Hematopoietic multipotent progenitor cell (in vitro differentiated cells): ENCODE measurements around the gene KCNMA1. TPM values are rescaled to one million over a fixed set of nuclear protein-coding genes. Genes with fewer than 3 reads are reported as not detected.
"Not testable (repeated sequence)": the region's sequence is repeated elsewhere in the genome, so short reads cannot be mapped to it uniquely, and the experiment has no call there.

Source experiments
- DNase-seq, 3 donors: peaks; one replicate each; pipeline ENCODE4 v3.0.0-alpha.2; 2011 to 2015; ENCODE audit warnings: low read depth in 2 of 3, low spot score in 2 of 3
- total RNA-seq: library from RNA; depleted of rRNA; stranded (reverse); fragments of >200 nt; gene quantifications from one replicate; pipeline ENCODE4 v1.2.3, GENCODE V29; 2012

KCNMA1 gene
- total RNA-seq, 1 donor, result 0.27 TPM

DNA sequence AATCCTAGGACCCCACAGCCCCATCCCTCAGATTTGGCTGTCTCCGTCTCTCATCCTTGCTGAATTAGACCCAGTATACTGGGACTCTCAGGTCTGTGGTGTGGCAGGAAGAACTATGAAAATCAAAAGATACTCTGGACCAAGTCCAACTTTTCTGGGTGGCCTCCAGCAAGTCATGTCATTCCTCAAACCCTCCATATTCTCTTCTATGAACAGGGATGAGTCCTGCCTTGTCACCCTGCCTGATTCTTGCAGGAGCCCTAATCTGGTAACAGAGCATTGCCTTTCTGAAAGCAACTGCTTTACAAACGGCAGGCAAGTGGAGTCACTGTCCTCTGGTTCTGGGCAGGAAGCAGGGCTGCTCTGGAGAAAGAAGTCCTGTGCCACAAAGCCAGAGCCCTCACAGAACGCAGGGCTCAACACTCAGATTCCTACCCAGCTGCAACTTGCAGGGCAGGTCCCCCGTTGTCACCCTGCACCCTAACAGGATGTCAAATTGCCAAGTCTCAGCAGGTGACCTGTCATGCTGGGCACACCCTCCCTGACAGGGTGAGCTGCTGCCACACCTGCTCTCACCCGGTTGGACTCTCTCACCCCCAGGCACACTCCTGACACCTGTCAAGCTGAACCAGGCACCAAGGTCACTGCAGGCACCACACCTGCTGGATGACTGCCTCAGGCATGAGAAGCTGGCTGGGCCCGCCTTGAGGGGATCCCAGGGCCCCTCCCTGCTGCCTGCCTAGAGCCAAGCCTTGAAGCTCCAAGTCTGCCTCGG is 227.7 kb downstream of the KCNMA1 start:
- no peak for DNase-seq

DNA sequence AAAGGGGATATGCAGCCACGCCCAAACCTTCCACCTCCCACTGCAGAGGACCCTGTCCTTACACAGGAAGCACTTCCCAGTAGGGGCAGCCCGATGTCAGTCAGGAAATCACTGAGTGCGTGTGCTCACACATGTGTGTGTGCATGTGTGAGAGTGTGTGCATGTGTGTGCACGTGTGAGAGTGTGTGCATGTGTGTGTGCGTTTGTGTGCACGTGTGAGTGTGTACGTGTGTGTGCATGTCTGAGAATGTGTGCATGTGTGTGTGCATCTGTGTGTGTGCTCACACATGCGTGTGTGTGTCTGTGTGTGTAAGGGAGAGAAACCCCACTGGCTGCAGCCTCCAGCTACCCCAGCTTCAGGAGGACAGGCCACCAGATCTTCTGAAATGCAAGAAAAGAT is 229.3 kb downstream of the KCNMA1 start:
- DNase-seq, result no peak

DNA sequence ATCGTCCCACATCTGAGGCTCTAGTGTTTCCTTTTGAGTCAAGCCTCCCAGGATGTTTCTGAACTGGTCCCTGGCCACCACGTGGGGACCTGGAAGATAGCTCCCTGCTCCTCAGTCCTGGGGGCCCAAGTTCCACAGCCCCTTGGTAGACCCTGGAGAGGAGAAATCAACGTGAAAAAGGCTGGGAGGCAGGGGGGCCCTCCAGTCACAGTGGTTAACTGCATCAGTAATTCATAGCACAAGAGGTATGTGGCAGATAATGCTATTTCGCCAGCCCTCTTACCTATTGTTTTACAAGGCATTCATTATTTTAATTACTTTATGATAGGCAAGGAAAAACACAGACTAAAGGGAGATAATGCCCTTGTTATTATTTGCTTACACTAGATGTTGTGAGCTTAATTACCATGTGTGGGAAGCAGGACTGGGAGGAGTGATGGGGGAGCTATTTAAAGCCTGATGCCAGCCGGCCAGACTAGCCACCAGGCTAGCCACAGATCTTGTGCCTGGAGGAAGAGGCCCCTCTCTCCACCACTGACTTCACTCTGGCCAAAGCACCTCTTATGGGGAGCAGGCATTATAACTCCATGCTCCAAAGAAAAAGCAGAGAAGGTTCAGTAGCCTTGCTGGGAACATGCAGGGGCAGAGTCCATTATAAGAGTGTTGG is 230.7 kb downstream of the KCNMA1 start:
- no peak for DNase-seq

- peak in 2 of 3 donors; percentile 29 to 32 for DNase-seq
These were observed 231.8 kb downstream of the KCNMA1 start for GRCh38 chr10:77405771-77406241.

DNA sequence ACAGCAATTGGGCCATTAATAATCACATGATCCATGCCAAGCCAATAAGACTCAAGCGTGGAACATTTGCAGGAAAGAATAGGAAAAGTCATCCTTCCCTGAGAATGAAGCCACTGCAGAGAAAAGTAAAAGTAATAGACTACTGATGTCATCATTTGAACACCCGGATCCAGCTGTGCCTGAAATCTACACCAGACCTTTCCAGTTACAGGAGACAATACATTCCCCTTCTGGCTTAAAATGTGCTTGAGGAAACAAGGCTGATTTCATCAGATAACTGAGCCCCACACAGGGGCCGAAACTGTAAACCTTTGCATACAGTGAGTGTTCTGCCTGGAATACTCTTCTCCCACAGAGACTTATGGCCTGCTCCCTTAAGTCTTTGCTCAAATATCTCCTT is 232.8 kb downstream of the KCNMA1 start:
- no peak for DNase-seq

GRCh38 chr10:77403761-77404160 is 233.8 kb downstream of the KCNMA1 start:
- no peak for DNase-seq

DNA sequence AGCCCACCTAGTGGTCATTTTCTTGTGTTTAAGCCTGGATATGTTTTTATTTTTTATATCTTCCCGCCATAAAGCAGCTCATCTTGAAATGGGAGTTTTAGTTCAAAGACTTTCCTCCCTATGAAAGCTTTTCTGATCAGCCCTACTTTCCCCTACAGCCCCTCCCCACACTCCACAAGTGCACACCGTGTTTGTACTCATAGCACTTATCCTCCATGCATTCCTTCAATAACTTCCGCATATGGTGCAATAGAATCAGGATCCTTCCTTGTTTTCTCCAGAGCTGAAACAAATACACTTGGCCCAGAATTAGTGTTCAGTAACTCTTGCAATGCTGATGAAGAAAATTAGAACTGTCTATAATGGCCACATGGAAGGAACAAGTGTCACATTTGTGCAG is 235.9 kb downstream of the KCNMA1 start:
- no peak for DNase-seq

GRCh38 chr10:77400033-77400432 is 237.6 kb downstream of the KCNMA1 start:
- no peak for DNase-seq

- DNase-seq, result no peak
These were observed 238.4 kb downstream of the KCNMA1 start for GRCh38 chr10:77398986-77399755.

- no peak for DNase-seq
These were observed 239.1 kb downstream of the KCNMA1 start for GRCh38 chr10:77398558-77398957.

DNA sequence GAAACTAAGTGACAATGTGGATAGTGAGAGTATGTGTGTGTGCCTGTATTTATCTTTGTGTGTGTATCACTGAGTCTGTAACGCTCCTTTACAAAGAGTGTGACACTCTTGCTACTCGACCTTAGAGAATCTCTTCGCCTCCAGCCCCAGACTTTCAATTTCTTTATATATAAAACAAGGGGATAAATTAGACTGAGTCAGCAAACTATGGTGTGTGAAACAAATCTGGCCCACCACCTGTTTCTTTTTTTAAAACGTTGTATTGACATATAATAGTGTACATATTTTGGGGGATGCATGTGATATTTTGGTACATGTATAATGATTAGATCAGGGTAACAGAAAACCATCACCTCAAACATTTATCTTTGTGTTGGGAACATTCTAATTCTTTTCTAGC is 240.5 kb downstream of the KCNMA1 start:
- no peak for DNase-seq

DNA sequence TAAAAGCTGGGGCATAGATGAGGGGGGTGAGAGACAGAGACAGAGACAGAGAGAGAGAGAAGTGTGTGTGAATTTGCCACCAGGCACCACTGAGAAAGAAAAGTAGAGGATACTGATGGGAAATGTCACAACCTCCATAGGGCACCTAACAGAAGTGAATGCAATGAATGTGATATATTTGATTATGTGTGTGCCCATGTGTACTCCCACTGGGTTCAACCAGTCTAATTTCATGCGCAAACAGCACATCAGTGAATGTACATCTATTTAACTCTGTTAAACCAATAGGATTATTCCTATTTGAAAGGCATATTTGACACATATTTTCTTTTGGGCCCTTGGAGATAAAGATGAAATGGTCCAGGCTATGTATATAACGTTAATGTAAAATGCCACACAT is 241.3 kb downstream of the KCNMA1 start:
- DNase-seq, result no peak

GRCh38 chr10:77393821-77394501 is 243.6 kb downstream of the KCNMA1 start:
- no peak for DNase-seq

GRCh38 chr10:77393411-77393810 is 244.2 kb downstream of the KCNMA1 start:
- DNase-seq, result no peak

DNA sequence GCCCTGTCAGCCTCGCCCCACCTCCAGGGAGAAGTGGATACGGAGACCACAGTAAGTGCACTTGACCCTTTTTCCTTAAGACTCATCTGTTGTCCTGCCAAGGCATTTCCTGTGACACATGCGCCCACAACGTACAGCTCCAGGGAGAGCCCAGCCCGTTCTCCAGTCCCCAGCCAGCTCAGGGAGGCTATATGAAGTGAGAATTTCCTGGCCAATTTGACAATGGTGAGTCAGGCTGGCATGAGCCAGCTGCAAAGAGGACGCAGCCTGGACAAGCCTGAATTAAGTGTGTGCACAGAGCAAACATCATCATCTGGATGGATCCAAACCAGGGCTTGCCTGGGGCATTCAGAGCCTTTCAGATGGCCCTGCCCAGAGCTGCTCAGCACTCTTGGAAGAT is 244.8 kb downstream of the KCNMA1 start:
- DNase-seq, result no peak

- DNase-seq, result no peak
These were observed 245.3 kb downstream of the KCNMA1 start for GRCh38 chr10:77392236-77392721.

DNA sequence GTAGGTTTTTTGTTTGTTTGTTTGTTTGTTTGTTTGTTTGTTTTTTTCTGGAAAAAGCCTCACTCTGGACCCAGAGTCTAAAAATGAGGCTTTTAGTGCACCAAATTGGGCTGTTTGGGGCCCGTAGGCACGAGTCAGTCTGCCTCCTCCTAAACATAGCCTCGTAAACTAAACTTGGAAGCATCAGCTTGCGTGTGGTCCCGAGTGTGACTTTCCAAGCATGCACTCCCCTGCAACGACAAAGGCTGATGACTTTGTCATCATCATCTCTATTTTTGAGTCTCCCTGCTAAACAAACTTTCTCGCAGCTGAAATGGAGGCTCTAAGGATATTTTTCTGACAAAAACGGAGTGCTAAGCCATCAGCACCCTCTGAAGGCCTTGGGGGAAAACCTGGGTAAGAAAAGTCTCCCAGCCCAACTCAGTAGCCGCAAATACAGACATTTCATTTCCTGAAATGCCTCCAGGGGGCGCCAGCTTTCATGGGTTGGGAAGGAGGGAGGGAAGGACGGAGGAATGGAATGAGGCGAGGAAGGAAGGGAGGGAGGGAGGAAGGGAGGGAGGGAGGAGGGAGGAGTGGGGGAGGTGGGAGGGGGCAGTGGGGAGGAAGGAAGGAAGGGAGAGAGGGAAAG is 245.9 kb downstream of the KCNMA1 start:
- DNase-seq, result peak in 2 of 3 donors; percentile 36 to 71

DNA sequence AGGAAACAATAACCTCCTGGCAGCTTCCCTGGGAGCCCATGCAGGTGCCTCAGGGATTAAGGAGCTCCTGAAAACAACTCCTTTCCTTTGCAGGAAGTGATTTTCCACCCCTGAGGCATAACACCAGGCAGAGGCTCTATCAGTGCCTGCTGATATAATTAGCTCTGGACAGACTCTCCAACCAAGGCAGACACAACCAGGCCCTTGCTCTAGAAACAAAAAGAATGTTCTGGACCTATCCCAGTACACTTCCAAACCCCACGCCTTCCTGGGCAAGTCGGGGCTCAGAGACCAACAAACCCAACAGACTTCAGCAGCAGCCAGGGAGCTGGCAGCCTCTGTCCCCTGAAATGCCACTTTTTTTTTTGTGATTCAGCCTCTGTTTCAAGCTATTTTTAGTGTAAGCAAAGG is 247.1 kb downstream of the KCNMA1 start:
- DNase-seq, result no peak

GRCh38 chr10:77388571-77389100 is 249.0 kb downstream of the KCNMA1 start:
- no peak for DNase-seq

- DNase-seq, result not testable (repeated sequence)
These were observed 249.9 kb downstream of the KCNMA1 start for GRCh38 chr10:77387701-77388100.
